Ovary (tissue), 9 donors: Measurements from ENCODE around the gene NT5C2. TPM values are rescaled to one million over a fixed set of nuclear protein-coding genes. Genes with fewer than 3 reads are reported as not detected.
"Not testable (repeated sequence)": the region's sequence is repeated elsewhere in the genome, so short reads cannot be mapped to it uniquely, and the experiment has no call there.

ENCODE experiments used
- DNase-seq, 5 donors: peaks; one replicate each; pipeline ENCODE4 v3.0.0-alpha.2; 2019 to 2020
- H3K27ac ChIP-seq, 2 donors: fragments of 200-600 bp; one replicate each; pipeline versions ENCODE4 v1.5.1 to v1.8.0; 2019 to 2022
- H3K27me3 ChIP-seq: fragments of 200-600 bp; one replicate; pipeline ENCODE4 v1.8.0; 2022
- H3K36me3 ChIP-seq: fragments of 200-600 bp; sonication (generic); one replicate; pipeline ENCODE4 v1.5.1; 2019
- H3K4me1 ChIP-seq: one replicate; pipeline ENCODE4 v1.8.1; 2013; ENCODE audit warnings: mild to moderate bottlenecking, moderate library complexity; ENCODE audit not compliant: insufficient read depth
- H3K4me3 ChIP-seq: fragments of 200-600 bp; sonication (generic); one replicate; pipeline ENCODE4 v1.5.1; 2017
- H3K9me3 ChIP-seq, 2 donors: fragments of 200-600 bp in 1 of 2; sonication (generic) in 1 of 2; one replicate each; pipeline versions ENCODE4 v1.5.1 to v1.8.1; 2013 to 2019; ENCODE audit warnings: mild to moderate bottlenecking in 1 of 2, moderate library complexity in 1 of 2
- CTCF ChIP-seq, 3 donors: fragments of 450-650 bp in 2 of 3; fragments of 200-600 bp in 1 of 3; IDR thresholded peaks; one replicate each; pipeline versions ENCODE4 v1.5.1 to v1.8.0; 2016 to 2022; ENCODE audit warnings: antibody characterized with exemption in 3 of 3, mild to moderate bottlenecking in 1 of 3
- EP300 ChIP-seq: sonication (generic); formaldehyde crosslinking; IDR thresholded peaks from one replicate; pipeline ENCODE4 v1.6.1; 2017; ENCODE audit warnings: antibody characterized with exemption
- POLR2A ChIP-seq: fragments of 450-650 bp; IDR thresholded peaks from one replicate; pipeline ENCODE4 v1.6.1; 2017; ENCODE audit warnings: antibody characterized with exemption, mild to moderate bottlenecking, moderate library complexity
- WGBS, 3 donors: extraction: QIAGEN DNeasy Blood & Tissue Kit in 1 of 3; methylation state at CpG; one replicate each; pipeline versions ENCODE4 v1.1.5 to v1.1.7; 2013 to 2017; 5-methylcytosine and 5-hydroxymethylcytosine counted together
- intact Hi-C, 4 donors: fragments of 100-400 bp; cut with DNase I; formaldehyde crosslinking; loops; one replicate each; pipeline versions ENCODE4 v1.11.0 to v1.15.1; 2022 to 2023
- polyA plus RNA-seq, 2 donors: library from polyadenylated mRNA; stranded (reverse); fragments of 200-250 nt in 1 of 2; fragments of 350-450 nt in 1 of 2; fragmentation: Illumina TruSeq in 1 of 2; extraction: RNeasy Lipid Tissue Mini Kit (QIAGEN cat#74804) in 1 of 2; gene quantifications; one replicate each; pipeline ENCODE4 v1.2.3, GENCODE V29; 2013 to 2014
- total RNA-seq, 7 donors: library from RNA; depleted of rRNA in 2 of 7; stranded (reverse); fragments of >200 nt in 2 of 7; fragmentation: NEBNext Ultra II Directional in 3 of 7; extraction: Animal tissue kit (Norgen Biotek cat#: 25700) in 3 of 7; gene quantifications; one replicate each; pipeline versions ENCODE4 v1.1.0 to v1.2.4, GENCODE V29; 2016 to 2023
- donor health status: DM: no; HTN: no; CAD: no; lungs with moderate emphysema.
- donor health status: DM: no; HTN: no; CAD: no.
- donor health status: Bipolar disorder and iron deficiency.
- donor health status: DM: yes; HTN: yes; CAD: no.
- donor health status: DM: no; HTN: no; CAD: no.
- donor health status: DM: yes; HTN: yes; CAD: no.

The NT5C2 gene
- total and polyA plus RNA-seq, 9 donors, result 49.1 to 92.3 (median 62.0) TPM

- intact Hi-C loops, result no loop called here
- DNase-seq, result no peak
- no peaks in the 10 kb centered on the region for H3K9me3 ChIP-seq
- TF ChIP-seq POLR2A, result no peak
- no peak for TF ChIP-seq EP300
- no peak for TF ChIP-seq CTCF (IDR thresholded peaks at IDR 0.05)
- H3K4me1 ChIP-seq, result peaks cover 18% of the 10 kb centered on the region
- no peak overlapping the region for H3K4me3 ChIP-seq
- 18 to 33% (median 22%) methylated on average over 6 of the region's 6 CpGs for WGBS, 3 donors
- no peak overlapping the region for H3K27ac ChIP-seq
- H3K36me3 ChIP-seq, result no peaks in the 10 kb centered on the region
- no peaks in the 10 kb centered on the region for H3K27me3 ChIP-seq
Observed at GRCh38 chr10:103188853-103189252, 4.2 kb downstream of the NT5C2 start.

GRCh38 chr10:103186128-103186527 is 6.9 kb downstream of the NT5C2 start:
- Histone ChIP-seq H3K4me1 (peaks cover 18% of the 10 kb centered on the region), H3K27me3 (no peaks in the 10 kb centered on the region), H3K9me3 (no peaks in the 10 kb centered on the region), H3K36me3 (no peaks in the 10 kb centered on the region), H3K4me3 (no peak overlapping the region), H3K27ac (no peak overlapping the region)
- intact Hi-C loops, result no loop called here
- TF ChIP-seq CTCF (IDR thresholded peaks at IDR 0.05) (no peak), EP300 (no peak), POLR2A (no peak)
- no peak for DNase-seq
- WGBS, 3 donors, result 90 to 93% (median 92%) methylated on average over 6 of the region's 6 CpGs

GRCh38 chr10:103184615-103185014 is 8.5 kb downstream of the NT5C2 start:
- Histone ChIP-seq H3K9me3 (no peaks in the 10 kb centered on the region), H3K4me1 (peaks cover 20% of the 10 kb centered on the region), H3K36me3 (no peaks in the 10 kb centered on the region), H3K4me3 (no peak overlapping the region), H3K27me3 (no peaks in the 10 kb centered on the region), H3K27ac (no peak overlapping the region)
- intact Hi-C loops, result no loop called here
- no peak for DNase-seq
- WGBS, 3 donors, result 4 to 22% (median 13%) methylated on average over 3 of the region's 3 CpGs
- no peak for TF ChIP-seq EP300
- TF ChIP-seq POLR2A, result no peak
- no peak for TF ChIP-seq CTCF (IDR thresholded peaks at IDR 0.05)

GRCh38 chr10:103183991-103184451 is 9.1 kb downstream of the NT5C2 start:
- H3K27me3 ChIP-seq, DNase-seq, H3K27ac ChIP-seq, H3K36me3 ChIP-seq, H3K4me3 ChIP-seq, intact Hi-C loops, H3K9me3 ChIP-seq: not testable (repeated sequence)
- 80 to 92% (median 87%) methylated on average over 12 of the region's 12 CpGs for WGBS, 3 donors
- peaks cover 18% of the 10 kb centered on the region for H3K4me1 ChIP-seq

GRCh38 chr10:103181244-103181643 is 11.8 kb downstream of the NT5C2 start:
- intact Hi-C loops, result no loop called here
- Histone ChIP-seq H3K4me1 (peaks cover 15% of the 10 kb centered on the region), H3K27me3 (no peaks in the 10 kb centered on the region), H3K9me3 (no peaks in the 10 kb centered on the region), H3K36me3 (no peaks in the 10 kb centered on the region), H3K4me3 (no peak overlapping the region), H3K27ac (no peak overlapping the region)
- TF ChIP-seq CTCF (IDR thresholded peaks at IDR 0.05), result no peak
- TF ChIP-seq POLR2A, result no peak
- no peak for TF ChIP-seq EP300
- 64 to 92% (median 84%) methylated on average over 4 of the region's 4 CpGs for WGBS, 3 donors
- no peak for DNase-seq
